Measurements from ENCODE around the gene DNALI1. TPM values are rescaled to one million over a fixed set of nuclear protein-coding genes. Genes with fewer than 3 reads are reported as not detected.
"Not testable (repeated sequence)": the region's sequence is repeated elsewhere in the genome, so short reads cannot be mapped to it uniquely, and the experiment has no call there.

The DNALI1 gene
- total RNA-seq, 1 experiment from 2014 or later, result not detected

- H3K4me3 ChIP-seq (ENCODE audit: low read length), result no peak overlapping the region
- ChIA-PET POLR2A (ENCODE audit: unreplicated experiment) (interaction anchor here (0.6 kb wide), 1 partner anchor 37 kb away, joined by 3 read pairs; no protein-coding TSS in a partner anchor), CTCF (no interaction called here)
- H3K27me3 ChIP-seq (ENCODE audit: low read length), result no peaks in the 10 kb centered on the region
- no peaks in the 10 kb centered on the region for H3K9me2 ChIP-seq (replicated peaks; ENCODE audit: low read length)
- H3F3A ChIP-seq (ENCODE audit: low read length, unreplicated experiment), result no peaks in the 10 kb centered on the region
- no peak overlapping the region for H3K4me2 ChIP-seq (ENCODE audit: low read length)
- no peak for DNase-seq
- no peak overlapping the region for H3K27ac ChIP-seq (ENCODE audit: low read length)
- ATAC-seq, result no peak
- BruUV-seq (replicated peaks), result no TSS peak
- no peaks in the 10 kb centered on the region for H3K9me3 ChIP-seq (ENCODE audit: low read length)
- no peak overlapping the region for H2AFZ ChIP-seq (ENCODE audit: low read length)
- intact Hi-C loops (cut with micrococcal nuclease), result no loop called here
- H4K20me1 ChIP-seq (ENCODE audit: low read length), result no peaks in the 10 kb centered on the region
- H3K4me1 ChIP-seq (ENCODE audit: insufficient read depth, low read length), result peaks cover 4% of the 10 kb centered on the region; the same call in 1 of the 2 replicates
- no peaks in the 10 kb centered on the region for H3K36me3 ChIP-seq (ENCODE audit: low read depth, low read length)
- no peak overlapping the region for H3K9ac ChIP-seq (ENCODE audit: low read length)
- H3K79me2 ChIP-seq (ENCODE audit: low read length), result peaks cover under 1% of the 10 kb centered on the region
- no peak for TF ChIP-seq EZH2phosphoT487 (IDR thresholded peaks at IDR 0.05; ENCODE audit: borderline replicate concordance, low read length)
- TF ChIP-seq, protein P1, sequence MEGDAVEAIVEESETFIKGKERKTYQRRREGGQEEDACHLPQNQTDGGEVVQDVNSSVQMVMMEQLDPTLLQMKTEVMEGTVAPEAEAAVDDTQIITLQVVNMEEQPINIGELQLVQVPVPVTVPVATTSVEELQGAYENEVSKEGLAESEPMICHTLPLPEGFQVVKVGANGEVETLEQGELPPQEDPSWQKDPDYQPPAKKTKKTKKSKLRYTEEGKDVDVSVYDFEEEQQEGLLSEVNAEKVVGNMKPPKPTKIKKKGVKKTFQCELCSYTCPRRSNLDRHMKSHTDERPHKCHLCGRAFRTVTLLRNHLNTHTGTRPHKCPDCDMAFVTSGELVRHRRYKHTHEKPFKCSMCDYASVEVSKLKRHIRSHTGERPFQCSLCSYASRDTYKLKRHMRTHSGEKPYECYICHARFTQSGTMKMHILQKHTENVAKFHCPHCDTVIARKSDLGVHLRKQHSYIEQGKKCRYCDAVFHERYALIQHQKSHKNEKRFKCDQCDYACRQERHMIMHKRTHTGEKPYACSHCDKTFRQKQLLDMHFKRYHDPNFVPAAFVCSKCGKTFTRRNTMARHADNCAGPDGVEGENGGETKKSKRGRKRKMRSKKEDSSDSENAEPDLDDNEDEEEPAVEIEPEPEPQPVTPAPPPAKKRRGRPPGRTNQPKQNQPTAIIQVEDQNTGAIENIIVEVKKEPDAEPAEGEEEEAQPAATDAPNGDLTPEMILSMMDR (conservative IDR thresholded peaks at IDR 0.05; ENCODE audit: low read depth, low read length), result no peak
- TF ChIP-seq EZH2 (IDR thresholded peaks at IDR 0.05; ENCODE audit: low read length, unreplicated experiment), result no peak
These were observed 2.3 kb downstream of the DNALI1 start for GRCh38 chr1:37559080-37559479.

GRCh38 chr1:37559957-37560379, 3.2 kb downstream of the DNALI1 start:
- CTCF ChIA-PET; ATAC-seq; H3K36me3 ChIP-seq (ENCODE audit: low read depth, low read length); H3K4me3 ChIP-seq (ENCODE audit: low read length); H3K9me2 ChIP-seq (replicated peaks; ENCODE audit: low read length); H3K27me3 ChIP-seq (ENCODE audit: low read length); H3F3A ChIP-seq (ENCODE audit: low read length, unreplicated experiment); BruUV-seq (replicated peaks); POLR2A ChIA-PET (ENCODE audit: unreplicated experiment); H3K9ac ChIP-seq (ENCODE audit: low read length); H2AFZ ChIP-seq (ENCODE audit: low read length); H4K20me1 ChIP-seq (ENCODE audit: low read length); H3K27ac ChIP-seq (ENCODE audit: low read length); H3K79me2 ChIP-seq (ENCODE audit: low read length); DNase-seq; H3K4me1 ChIP-seq (ENCODE audit: insufficient read depth, low read length); intact Hi-C loops (cut with micrococcal nuclease); H3K4me2 ChIP-seq (ENCODE audit: low read length); H3K9me3 ChIP-seq (ENCODE audit: low read length): not testable (repeated sequence)

DNA sequence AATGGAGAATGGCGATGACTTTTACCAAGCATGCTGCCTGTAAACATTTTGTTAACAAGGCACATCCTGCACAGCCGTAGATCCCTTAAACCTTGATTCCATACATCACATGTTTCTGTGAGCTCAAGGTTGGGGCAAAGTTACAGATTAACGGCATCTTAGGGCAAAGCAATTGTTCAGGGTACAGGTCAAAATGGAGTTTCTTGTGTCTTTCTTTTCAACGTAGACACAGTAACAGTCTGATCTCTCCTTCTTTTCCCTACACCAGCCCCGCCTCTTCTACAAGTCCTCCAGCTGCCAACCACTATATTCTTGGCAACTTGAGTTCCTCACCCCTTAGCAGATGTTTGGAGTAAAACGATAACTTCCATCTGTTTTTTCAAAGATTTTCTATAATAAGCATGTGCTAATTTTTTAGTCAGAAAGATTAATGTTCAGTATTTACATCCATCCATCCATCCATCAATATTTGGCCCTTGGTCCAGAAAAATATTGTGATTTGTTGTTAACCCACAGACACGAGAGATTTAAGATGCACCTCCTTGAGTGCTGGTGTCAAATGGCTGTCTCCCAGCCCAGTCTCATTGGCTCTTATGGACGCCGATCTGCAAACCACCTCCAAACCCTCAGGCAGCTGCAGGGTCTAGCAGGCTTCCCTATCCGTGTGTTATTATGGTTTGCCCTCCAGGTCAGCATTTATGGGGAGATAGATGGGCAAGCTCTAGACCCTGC, 3.8 kb downstream of the DNALI1 start:
- Histone ChIP-seq H3K27me3 (ENCODE audit: low read length) (no peaks in the 10 kb centered on the region), H3K4me1 (ENCODE audit: insufficient read depth, low read length) (peaks cover 4% of the 10 kb centered on the region; the same call in 1 of the 2 replicates), H3K4me3 (ENCODE audit: low read length) (no peak overlapping the region), H3K9ac (ENCODE audit: low read length) (no peak overlapping the region), H3K79me2 (ENCODE audit: low read length) (no peaks in the 10 kb centered on the region), H3K36me3 (ENCODE audit: low read depth, low read length) (peaks cover 9% of the 10 kb centered on the region), H3K9me2 (replicated peaks; ENCODE audit: low read length) (no peaks in the 10 kb centered on the region), H3K4me2 (ENCODE audit: low read length) (no peak overlapping the region), H2AFZ (ENCODE audit: low read length) (no peak overlapping the region), H3F3A (ENCODE audit: low read length, unreplicated experiment) (no peaks in the 10 kb centered on the region), H3K27ac (ENCODE audit: low read length) (no peak overlapping the region), H3K9me3 (ENCODE audit: low read length) (no peaks in the 10 kb centered on the region), H4K20me1 (ENCODE audit: low read length) (no peaks in the 10 kb centered on the region)
- CTCF ChIA-PET, result no interaction called here
- POLR2A ChIA-PET (ENCODE audit: unreplicated experiment), result no interaction called here
- DNase-seq (no peak), ATAC-seq (no peak)
- intact Hi-C loops (cut with micrococcal nuclease), result no loop called here
- TF ChIP-seq EZH2 (IDR thresholded peaks at IDR 0.05; ENCODE audit: low read length, unreplicated experiment), result no peak
- no peak for TF ChIP-seq EZH2phosphoT487 (IDR thresholded peaks at IDR 0.05; ENCODE audit: borderline replicate concordance, low read length)
- TF ChIP-seq, protein P1 (conservative IDR thresholded peaks at IDR 0.05; ENCODE audit: low read depth, low read length), result no peak
- no TSS peak for BruUV-seq (replicated peaks)
